ENCODE data around the gene ST7.
"Not testable (repeated sequence)": the region's sequence is repeated elsewhere in the genome, so short reads cannot be mapped to it uniquely, and the experiment has no call there.

DNA sequence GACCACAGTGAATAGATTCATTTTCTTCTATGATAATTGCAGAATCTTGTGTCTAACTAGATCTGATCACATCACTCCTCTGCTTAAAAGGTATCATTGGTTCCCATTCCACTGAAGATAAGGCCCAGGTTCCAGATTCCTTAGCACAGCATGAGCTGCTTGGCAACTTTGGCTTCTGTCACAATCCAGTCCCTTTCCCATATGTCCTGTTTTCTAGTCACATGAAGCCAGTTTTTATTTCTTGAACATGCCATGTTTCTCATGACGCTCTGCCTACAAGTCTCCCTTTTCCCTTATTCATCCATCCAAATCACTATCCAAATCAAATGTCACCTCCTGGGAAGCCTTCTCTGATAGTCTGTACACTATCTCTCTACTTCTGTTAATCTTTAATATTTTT lies 167.0 kb downstream of the ST7 start:
- TF ChIP-seq, protein P1, sequence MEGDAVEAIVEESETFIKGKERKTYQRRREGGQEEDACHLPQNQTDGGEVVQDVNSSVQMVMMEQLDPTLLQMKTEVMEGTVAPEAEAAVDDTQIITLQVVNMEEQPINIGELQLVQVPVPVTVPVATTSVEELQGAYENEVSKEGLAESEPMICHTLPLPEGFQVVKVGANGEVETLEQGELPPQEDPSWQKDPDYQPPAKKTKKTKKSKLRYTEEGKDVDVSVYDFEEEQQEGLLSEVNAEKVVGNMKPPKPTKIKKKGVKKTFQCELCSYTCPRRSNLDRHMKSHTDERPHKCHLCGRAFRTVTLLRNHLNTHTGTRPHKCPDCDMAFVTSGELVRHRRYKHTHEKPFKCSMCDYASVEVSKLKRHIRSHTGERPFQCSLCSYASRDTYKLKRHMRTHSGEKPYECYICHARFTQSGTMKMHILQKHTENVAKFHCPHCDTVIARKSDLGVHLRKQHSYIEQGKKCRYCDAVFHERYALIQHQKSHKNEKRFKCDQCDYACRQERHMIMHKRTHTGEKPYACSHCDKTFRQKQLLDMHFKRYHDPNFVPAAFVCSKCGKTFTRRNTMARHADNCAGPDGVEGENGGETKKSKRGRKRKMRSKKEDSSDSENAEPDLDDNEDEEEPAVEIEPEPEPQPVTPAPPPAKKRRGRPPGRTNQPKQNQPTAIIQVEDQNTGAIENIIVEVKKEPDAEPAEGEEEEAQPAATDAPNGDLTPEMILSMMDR (conservative IDR thresholded peaks at IDR 0.05; ENCODE audit: low read depth in 2 of 2): not testable (repeated sequence)
- TF ChIP-seq, protein P2, sequence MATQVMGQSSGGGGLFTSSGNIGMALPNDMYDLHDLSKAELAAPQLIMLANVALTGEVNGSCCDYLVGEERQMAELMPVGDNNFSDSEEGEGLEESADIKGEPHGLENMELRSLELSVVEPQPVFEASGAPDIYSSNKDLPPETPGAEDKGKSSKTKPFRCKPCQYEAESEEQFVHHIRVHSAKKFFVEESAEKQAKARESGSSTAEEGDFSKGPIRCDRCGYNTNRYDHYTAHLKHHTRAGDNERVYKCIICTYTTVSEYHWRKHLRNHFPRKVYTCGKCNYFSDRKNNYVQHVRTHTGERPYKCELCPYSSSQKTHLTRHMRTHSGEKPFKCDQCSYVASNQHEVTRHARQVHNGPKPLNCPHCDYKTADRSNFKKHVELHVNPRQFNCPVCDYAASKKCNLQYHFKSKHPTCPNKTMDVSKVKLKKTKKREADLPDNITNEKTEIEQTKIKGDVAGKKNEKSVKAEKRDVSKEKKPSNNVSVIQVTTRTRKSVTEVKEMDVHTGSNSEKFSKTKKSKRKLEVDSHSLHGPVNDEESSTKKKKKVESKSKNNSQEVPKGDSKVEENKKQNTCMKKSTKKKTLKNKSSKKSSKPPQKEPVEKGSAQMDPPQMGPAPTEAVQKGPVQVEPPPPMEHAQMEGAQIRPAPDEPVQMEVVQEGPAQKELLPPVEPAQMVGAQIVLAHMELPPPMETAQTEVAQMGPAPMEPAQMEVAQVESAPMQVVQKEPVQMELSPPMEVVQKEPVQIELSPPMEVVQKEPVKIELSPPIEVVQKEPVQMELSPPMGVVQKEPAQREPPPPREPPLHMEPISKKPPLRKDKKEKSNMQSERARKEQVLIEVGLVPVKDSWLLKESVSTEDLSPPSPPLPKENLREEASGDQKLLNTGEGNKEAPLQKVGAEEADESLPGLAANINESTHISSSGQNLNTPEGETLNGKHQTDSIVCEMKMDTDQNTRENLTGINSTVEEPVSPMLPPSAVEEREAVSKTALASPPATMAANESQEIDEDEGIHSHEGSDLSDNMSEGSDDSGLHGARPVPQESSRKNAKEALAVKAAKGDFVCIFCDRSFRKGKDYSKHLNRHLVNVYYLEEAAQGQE (IDR thresholded peaks at IDR 0.05; ENCODE audit: unreplicated experiment): not testable (repeated sequence)
- not testable (repeated sequence) for TF ChIP-seq POLR2AphosphoS5 (IDR thresholded peaks at IDR 0.05; ENCODE audit: low read depth); EZH2 (IDR thresholded peaks at IDR 0.05; ENCODE audit: low read depth, unreplicated experiment); EZH2phosphoT487 (IDR thresholded peaks at IDR 0.05; ENCODE audit: unreplicated experiment); CREB1 (CRISPR knock-in tag; IDR thresholded peaks at IDR 0.05; ENCODE audit: low read depth); JUNB (IDR thresholded peaks at IDR 0.05; ENCODE audit: unreplicated experiment); ZNF331 (CRISPR knock-in tag; IDR thresholded peaks at IDR 0.05; ENCODE audit: low read depth); STAT1 (IDR thresholded peaks at IDR 0.05; ENCODE audit: unreplicated experiment); ZNF114 (CRISPR knock-in tag; IDR thresholded peaks at IDR 0.05)
